A549 (cell line): ENCODE results near the gene PTPRG.

Experiments
- CEBPB ChIP-seq, 2 experiments: fragments of >200 bp in 1 of 2; sonication (Bioruptor Twin) in 1 of 2; formaldehyde crosslinking in 1 of 2; IDR thresholded peaks; 2 replicates each; pipeline ENCODE4 v1.6.1; 2012 to 2016
- EP300 ChIP-seq, 2 experiments: fragments of >200 bp; sonication (Bioruptor Twin); formaldehyde crosslinking; IDR thresholded peaks; 2 replicates in 1 of 2; 3 replicates in 1 of 2; pipeline ENCODE4 v1.6.1; 2016 to 2017
- TF ChIP-seq, protein P1 (sequence below): fragments of >200 bp; sonication (Bioruptor Twin); formaldehyde crosslinking; IDR thresholded peaks from 3 replicates; pipeline ENCODE4 v1.5.1; 2016

GRCh38 chr3:61662861-61663260, 101.5 kb downstream of the PTPRG start:
- TF ChIP-seq, protein P1, sequence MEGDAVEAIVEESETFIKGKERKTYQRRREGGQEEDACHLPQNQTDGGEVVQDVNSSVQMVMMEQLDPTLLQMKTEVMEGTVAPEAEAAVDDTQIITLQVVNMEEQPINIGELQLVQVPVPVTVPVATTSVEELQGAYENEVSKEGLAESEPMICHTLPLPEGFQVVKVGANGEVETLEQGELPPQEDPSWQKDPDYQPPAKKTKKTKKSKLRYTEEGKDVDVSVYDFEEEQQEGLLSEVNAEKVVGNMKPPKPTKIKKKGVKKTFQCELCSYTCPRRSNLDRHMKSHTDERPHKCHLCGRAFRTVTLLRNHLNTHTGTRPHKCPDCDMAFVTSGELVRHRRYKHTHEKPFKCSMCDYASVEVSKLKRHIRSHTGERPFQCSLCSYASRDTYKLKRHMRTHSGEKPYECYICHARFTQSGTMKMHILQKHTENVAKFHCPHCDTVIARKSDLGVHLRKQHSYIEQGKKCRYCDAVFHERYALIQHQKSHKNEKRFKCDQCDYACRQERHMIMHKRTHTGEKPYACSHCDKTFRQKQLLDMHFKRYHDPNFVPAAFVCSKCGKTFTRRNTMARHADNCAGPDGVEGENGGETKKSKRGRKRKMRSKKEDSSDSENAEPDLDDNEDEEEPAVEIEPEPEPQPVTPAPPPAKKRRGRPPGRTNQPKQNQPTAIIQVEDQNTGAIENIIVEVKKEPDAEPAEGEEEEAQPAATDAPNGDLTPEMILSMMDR: no peak
- TF ChIP-seq CEBPB (IDR thresholded peaks at IDR 0.05) (no peak), EP300 (IDR thresholded peaks at IDR 0.05) (no peak)
